Stimulated activated CD4-positive, alpha-beta T cell treated with anti-CD3 and anti-CD28 coated beads, Interleukin-1b, Interleukin-23, amount 100 ng/mL, for 48 hours (primary cell): ENCODE data around the gene DDIT3.
"Not testable (repeated sequence)": the region's sequence is repeated elsewhere in the genome, so short reads cannot be mapped to it uniquely, and the experiment has no call there.

Source experiments
- DNase-seq: peaks from one replicate; pipeline ENCODE4 v3.0.0-alpha.2; 2020

Gene DDIT3

GRCh38 chr12:57524814-57525614 is 4.7 kb upstream of the DDIT3 start:
- DNase-seq = no peak

DNA sequence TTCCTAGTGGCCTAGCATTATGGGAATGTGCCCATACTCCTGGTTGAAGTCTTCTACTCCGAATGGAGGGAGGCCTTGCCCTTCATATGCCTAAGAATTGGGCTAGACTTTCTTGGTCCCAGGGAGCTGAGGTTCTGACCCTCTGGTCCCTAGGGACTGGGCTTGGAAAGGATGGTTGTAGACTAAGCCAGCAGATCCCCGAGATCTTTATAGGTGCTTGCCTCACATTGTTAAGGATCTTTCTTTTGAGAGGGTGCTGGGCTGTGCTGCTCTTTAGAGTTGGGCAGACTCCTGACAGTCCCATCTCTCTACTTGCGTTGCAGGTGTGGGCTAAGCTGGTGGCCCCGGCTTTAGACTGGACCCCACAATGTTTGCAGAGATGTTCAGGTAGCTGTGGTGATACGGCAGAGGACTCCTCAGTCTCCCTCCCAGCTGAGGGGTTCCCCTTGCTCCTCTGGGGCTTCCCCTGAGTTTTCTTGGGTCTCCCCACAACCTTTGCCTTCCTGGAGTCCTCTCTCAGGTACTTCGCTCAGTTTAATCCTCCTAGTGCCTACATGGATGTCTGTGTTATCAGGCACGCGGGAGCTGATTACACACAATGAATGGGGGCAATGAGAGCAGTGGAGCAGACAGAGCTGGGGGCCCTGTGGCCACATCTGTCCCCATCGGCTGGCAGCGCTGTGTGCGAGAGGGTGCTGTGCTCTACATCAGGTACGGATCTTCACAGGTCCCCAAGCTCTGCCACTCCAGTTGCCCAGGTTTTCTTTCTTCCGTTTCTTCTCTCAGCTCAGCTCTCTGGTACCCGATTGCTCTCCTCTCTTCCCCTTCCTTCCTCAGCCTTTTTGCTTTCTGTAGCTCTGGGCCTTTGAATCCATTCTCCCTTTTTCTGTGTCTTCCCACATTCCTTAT is 3.6 kb upstream of the DDIT3 start:
- no peak for DNase-seq

DNA sequence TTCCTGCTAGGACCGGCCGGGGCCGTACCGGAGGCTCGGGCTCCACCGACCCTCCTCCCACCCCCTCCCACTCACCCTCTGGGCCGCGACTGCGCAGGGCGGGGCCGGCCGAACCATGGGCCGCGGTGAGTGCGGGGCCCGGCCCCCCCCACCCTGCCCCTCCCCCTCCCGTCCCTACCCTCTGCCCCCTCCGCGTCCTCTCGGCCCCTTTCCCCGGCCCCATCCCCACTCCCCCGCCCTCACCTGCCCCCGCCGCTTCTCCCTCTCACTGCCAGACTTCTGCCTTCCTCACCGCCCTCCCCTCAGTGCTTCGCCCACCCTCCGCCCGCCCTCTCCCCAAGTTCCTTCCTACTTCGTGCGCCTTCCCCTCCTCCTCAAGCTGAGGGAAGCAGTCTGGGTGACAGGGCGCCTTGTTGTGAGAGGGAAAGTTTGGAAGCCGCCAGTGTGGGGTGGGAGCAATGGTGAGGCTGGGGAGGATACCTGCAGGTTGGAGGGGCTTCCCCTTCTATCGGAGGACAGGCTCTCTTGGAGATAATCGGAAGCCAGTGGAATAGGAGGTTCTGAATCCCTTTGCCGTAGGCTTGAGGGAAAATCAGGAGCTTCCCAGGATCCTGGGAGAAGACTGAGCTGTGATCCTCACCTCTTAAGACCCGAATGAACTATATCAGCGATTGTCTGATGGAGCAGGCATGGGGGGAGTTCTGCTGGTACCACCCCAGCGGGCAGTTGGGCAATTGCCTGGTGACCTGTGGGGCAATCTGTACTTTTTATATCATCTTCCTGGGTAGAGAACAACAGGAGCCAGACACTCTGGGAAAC is 2.8 kb upstream of the DDIT3 start:
- peak; percentile 43 for DNase-seq

GRCh38 chr12:57522011-57522886 is 1.9 kb upstream of the DDIT3 start, which contains the start of gene MBD6:
Gene MBD6 (plus strand): TSS chr12:57522824. CDS start chr12:57524304, 1,480 bp downstream.
- peak; percentile 92 for DNase-seq

- no peak for DNase-seq
Observed at GRCh38 chr12:57521525-57522010, 1.3 kb upstream of the DDIT3 start.

DNA sequence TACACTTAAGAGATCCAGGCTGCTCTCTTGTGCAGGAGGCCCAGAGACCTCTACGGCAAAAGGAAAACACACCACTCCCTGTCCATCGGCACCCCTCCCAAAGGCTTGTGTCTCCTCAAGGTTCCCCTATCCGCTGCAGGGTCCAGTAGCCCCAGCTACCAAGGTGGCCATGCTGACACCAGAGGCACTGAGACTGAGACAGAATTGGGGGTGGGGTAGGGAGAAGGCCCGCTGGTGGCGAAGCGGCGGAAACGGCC is 590 bp downstream of the DDIT3 start:
- DNase-seq = no peak

DNA sequence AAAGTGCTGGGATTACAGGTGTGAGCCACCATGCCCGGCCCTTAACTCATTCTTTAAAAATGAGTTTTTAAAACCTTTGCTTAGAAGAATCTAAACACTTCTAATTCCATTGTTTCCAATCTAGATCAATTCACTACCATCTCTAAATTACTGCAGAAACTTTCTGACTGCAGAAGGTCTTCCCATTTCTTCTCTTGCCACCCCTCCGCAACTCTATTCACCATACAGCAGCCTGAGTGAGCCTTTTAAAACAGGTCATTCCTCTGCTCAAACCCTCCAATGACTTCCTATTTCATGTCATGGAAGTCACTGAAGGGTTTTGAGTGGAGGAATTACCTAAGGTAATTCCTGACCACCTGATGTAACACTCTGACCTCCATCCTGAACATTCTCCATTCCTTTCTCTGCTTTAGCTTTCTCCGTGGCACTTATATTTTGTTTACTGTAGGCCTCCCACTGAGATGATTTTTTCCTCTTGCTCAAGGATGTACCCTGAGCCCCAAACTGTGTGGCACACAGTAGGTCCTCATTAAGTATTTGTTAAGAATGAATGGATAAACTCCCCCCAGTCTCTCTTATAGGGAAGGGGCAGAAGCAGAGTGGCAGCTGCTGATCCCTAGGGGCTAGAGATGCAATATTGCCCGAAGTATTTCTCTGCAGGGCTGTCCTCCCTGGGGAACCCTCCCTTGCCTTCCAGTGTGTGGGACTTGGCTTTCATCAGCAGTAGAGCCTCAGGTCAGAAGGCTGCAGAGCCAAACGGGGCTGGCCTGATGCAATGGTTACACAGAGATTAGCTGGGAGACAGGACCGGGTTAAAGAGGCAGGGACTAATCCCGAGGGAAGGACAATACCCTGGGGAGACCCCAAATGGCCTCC is 1.2 kb downstream of the DDIT3 start:
- DNase-seq = peak; percentile 25

DNA sequence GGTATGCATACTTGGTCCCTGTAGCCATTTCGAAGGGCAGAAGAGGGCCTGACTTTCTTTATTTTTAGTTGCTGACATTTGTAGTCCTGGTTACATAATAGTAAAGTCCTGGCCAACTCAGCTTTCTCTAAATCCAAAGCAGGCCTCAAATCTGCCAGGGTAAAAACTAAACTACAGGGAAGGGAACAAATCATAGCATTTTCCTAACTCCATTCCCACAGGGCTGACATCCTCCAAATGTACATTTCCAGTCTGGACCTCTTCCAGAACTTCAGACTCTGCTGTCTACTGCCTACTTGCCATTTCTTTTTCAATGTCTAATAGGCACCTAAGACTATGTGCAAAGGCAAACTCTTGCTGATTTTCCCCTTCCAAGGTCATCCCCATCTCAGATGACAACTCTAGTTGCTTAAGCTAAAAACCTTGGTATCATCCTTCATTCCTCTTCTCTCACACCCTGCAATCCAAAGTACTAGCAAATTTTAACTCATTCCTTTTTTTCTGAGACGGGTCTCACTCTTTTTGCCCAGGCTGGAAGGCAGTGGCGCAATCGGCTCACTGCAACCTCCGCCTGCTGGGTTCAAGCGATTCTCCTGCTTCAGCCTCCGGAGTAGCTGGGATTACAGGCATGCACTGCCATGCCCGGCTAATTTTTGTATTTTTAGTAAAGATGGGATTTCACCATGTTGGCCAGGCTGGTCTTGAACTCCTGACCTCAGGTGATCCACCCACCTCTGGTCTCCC is 2.0 kb downstream of the DDIT3 start:
- DNase-seq = no peak

- not testable (repeated sequence) for DNase-seq
Observed at GRCh38 chr12:57517718-57518117, 2.6 kb downstream of the DDIT3 start.

- DNase-seq = no peak
Observed at GRCh38 chr12:57517187-57517586, 3.1 kb downstream of the DDIT3 start.

DNA sequence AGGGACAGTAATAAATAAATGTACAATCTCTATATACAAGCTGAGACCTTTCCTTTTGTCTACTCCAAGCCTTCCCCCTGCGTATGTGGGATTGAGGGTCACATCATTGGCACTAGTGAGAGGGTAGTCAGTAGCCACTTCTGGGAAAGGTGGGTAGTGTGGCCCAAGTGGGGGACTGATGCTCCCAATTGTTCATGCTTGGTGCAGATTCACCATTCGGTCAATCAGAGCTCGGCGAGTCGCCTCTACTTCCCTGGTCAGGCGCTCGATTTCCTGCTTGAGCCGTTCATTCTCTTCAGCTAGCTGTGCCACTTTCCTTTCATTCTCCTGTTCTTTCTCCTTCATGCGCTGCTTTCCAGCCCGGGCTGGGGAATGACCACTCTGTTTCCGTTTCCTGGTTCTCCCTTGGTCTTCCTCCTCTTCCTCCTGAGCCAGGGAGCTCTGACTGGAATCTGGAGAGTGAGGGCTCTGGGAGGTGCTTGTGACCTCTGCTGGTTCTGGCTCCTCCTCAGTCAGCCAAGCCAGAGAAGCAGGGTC is 3.6 kb downstream of the DDIT3 start:
- no peak for DNase-seq

GRCh38 chr12:57515934-57516541 is 4.3 kb downstream of the DDIT3 start:
- DNase-seq = no peak

DNA sequence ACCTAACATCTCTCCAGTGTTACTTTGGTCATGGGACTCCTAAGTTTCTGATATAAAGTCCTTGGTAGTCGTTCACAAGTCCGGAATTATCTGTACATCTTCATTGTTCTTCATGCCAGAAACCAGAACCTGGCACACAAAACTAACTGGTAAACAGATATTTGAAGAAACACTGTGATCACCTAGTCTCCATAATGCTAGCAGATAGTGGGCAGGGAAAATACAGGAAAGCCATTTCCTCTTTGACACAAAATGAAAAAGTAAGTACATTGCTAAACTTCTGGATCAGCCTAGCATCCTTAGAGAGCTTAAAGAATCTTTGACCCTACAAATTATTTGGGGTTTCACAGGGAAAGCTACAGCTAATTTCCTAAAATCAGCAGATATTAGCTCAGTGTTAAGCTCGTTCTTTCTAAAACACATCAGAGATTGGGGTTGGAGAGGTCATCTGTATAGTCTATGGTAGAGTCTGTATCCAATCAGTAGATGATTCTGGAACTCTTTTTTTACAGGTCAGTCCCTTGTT is 4.8 kb downstream of the DDIT3 start:
- no peak for DNase-seq

GRCh38 chr12:57514720-57515407 is 5.5 kb downstream of the DDIT3 start:
- no peak for DNase-seq

DNA sequence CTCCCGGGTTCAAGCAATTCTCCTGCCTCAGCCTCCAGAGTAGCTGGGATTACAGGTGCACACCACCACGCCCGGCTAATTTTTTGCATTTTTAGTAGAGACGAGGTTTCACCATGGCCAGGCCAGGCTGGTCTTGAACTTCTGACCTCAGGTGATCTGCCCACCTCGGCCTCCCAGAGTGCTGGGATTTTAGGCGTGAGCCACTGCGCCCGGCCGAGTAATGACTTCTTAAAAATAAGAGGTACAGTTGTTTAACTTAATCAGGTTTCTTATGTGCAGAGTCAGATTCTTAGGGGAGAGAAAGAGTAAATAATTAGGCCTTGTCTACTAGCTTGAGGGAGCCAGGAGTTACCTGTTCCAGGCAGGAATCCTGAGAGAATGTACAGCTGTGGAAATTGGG is 6.1 kb downstream of the DDIT3 start:
- DNase-seq = not testable (repeated sequence)

GRCh38 chr12:57513677-57514076 is 6.6 kb downstream of the DDIT3 start:
- DNase-seq = not testable (repeated sequence)

DNA sequence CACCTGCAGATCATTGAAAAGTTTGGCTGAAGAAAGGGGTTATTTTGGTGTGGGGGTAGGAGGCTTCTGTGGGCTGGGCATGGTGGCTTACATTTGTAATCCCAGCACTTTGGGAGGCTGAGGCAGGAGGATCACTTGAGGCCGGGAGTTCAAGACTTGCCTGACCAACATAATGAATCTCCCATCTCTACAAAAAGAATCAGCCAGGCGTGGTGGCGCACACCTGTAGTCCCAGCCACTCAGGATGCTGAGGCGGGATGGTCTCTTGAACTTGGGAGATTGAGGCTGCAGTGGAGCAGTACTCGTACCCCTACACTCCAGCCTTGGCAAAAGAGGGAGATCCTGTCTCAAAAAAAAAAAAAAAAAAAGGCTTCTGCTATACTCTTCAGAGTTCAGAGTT is 7.0 kb downstream of the DDIT3 start:
- no peak for DNase-seq

DNA sequence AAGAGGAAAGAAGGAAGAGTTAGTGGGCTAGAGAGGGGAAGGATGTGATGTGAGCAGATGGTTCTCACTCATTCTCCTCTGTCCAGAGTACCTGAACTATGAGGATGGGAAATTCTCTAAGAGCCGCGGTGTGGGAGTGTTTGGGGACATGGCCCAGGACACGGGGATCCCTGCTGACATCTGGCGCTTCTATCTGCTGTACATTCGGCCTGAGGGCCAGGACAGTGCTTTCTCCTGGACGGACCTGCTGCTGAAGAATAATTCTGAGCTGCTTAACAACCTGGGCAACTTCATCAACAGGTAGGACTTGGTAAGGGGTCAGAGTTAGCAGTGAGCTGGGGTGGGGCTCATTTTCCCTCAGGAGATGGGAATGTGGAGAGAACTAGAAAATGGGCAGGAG is 7.6 kb downstream of the DDIT3 start:
- DNase-seq = no peak
